ENCODE data around the gene STMP1. TPM values are rescaled to one million over a fixed set of nuclear protein-coding genes. Genes with fewer than 3 reads are reported as not detected.

STMP1 gene
- total RNA-seq, 1 donor from 2014 or later: 29.7 TPM

DNA sequence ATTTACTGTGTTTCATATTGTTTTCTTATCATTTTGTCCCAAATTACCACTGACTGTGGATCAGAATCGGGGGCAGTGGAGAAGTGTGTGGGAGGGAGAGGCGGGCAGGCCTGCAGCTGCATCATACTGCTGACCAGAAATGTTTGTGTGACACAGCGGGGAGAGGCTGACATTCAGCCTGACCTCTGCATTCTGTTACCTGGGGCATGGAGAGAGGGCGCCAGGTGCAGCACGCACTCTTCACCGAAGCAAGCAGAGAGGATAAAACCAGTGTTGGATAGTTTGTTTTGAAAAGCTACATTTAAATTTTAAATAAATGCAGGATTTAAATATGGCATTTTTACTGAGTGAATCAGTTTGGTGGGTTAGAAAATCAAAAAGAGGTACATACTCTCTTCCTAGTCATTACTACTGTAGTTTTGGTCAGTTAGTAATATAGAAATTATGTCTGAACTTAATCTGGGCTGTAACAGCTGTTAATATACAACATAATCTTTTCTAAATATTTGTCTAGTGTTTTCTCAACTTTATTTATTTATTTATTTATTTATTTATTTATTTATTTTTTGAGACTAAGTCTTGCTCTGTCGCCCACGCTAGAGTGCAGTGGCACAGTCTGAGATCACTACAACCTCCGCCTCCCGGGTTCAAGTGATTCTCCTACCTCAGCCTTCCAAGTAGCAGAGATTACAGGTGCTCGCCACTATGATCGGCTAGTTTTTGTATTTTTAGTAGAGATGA lies 8.8 kb upstream of the STMP1 start:
- DNase-seq (ENCODE audit: low read depth): peak; percentile 12
- Mint-ChIP-seq H3K4me1 (ENCODE audit: low read depth, unreplicated experiment) (peaks cover 19% of the 10 kb centered on the region), H3K4me3 (ENCODE audit: unreplicated experiment) (no peak overlapping the region), H3K36me3 (ENCODE audit: low read depth, unreplicated experiment) (no peaks in the 10 kb centered on the region), H3K27ac (ENCODE audit: unreplicated experiment) (peak overlapping the region; percentile 41), H3K27me3 (ENCODE audit: low read depth, unreplicated experiment) (no peaks in the 10 kb centered on the region), H3K9me3 (ENCODE audit: unreplicated experiment) (no peaks in the 10 kb centered on the region)
- no peaks in the 10 kb centered on the region for H3K9me3 ChIP-seq (ENCODE audit: insufficient read depth, low read depth, low read length)
- H3K4me2 ChIP-seq (ENCODE audit: low read length): peak overlapping the region; percentile 53
- TF ChIP-seq, protein P1, sequence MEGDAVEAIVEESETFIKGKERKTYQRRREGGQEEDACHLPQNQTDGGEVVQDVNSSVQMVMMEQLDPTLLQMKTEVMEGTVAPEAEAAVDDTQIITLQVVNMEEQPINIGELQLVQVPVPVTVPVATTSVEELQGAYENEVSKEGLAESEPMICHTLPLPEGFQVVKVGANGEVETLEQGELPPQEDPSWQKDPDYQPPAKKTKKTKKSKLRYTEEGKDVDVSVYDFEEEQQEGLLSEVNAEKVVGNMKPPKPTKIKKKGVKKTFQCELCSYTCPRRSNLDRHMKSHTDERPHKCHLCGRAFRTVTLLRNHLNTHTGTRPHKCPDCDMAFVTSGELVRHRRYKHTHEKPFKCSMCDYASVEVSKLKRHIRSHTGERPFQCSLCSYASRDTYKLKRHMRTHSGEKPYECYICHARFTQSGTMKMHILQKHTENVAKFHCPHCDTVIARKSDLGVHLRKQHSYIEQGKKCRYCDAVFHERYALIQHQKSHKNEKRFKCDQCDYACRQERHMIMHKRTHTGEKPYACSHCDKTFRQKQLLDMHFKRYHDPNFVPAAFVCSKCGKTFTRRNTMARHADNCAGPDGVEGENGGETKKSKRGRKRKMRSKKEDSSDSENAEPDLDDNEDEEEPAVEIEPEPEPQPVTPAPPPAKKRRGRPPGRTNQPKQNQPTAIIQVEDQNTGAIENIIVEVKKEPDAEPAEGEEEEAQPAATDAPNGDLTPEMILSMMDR (IDR thresholded peaks at IDR 0.05; ENCODE audit: insufficient read depth, low read depth, low read length): no peak
- no peak for TF ChIP-seq EZH2 (IDR thresholded peaks at IDR 0.05; ENCODE audit: insufficient read depth, low read length)
- H2AFZ ChIP-seq (ENCODE audit: low read depth, low read length): no peak overlapping the region
- H3K27me3 ChIP-seq (ENCODE audit: insufficient read depth, low read length): no peaks in the 10 kb centered on the region
- H3K9ac ChIP-seq (ENCODE audit: low read length): no peak overlapping the region
- no peak overlapping the region for H3K27ac ChIP-seq (ENCODE audit: low read depth, low read length)
- H3K4me3 ChIP-seq (ENCODE audit: insufficient read depth, low read depth, low read length): no peak overlapping the region
- no peaks in the 10 kb centered on the region for H4K20me1 ChIP-seq (ENCODE audit: insufficient read depth, low read length)
- no peaks in the 10 kb centered on the region for H3K79me2 ChIP-seq (ENCODE audit: insufficient read depth, low read length)
- peaks cover 12% of the 10 kb centered on the region for H3K4me1 ChIP-seq (ENCODE audit: insufficient read depth, low read length)
- no peak for FAIRE-seq
- H3K36me3 ChIP-seq (ENCODE audit: insufficient read depth, low read length): no peaks in the 10 kb centered on the region

GRCh38 chr7:135658564-135658963 lies 3.8 kb upstream of the STMP1 start:
- Mint-ChIP-seq H3K36me3 (ENCODE audit: low read depth, unreplicated experiment) (peaks cover 4% of the 10 kb centered on the region), H3K27me3 (ENCODE audit: low read depth, unreplicated experiment) (no peaks in the 10 kb centered on the region), H3K9me3 (ENCODE audit: unreplicated experiment) (no peaks in the 10 kb centered on the region), H3K4me1 (ENCODE audit: low read depth, unreplicated experiment) (peaks cover 6% of the 10 kb centered on the region), H3K27ac (ENCODE audit: unreplicated experiment) (no peak overlapping the region), H3K4me3 (ENCODE audit: unreplicated experiment) (no peak overlapping the region)
- TF ChIP-seq, protein P1 (IDR thresholded peaks at IDR 0.05; ENCODE audit: insufficient read depth, low read depth, low read length): no peak
- TF ChIP-seq EZH2 (IDR thresholded peaks at IDR 0.05; ENCODE audit: insufficient read depth, low read length): no peak
- H3K9me3 ChIP-seq (ENCODE audit: insufficient read depth, low read depth, low read length): no peaks in the 10 kb centered on the region
- H3K9ac ChIP-seq (ENCODE audit: low read length): no peak overlapping the region
- H3K27ac ChIP-seq (ENCODE audit: low read depth, low read length): no peak overlapping the region
- no peaks in the 10 kb centered on the region for H3K36me3 ChIP-seq (ENCODE audit: insufficient read depth, low read length)
- H3K4me3 ChIP-seq (ENCODE audit: insufficient read depth, low read depth, low read length): no peak overlapping the region
- DNase-seq (ENCODE audit: low read depth) (no peak), FAIRE-seq (no peak)
- no peak overlapping the region for H3K4me2 ChIP-seq (ENCODE audit: low read length)
- H3K4me1 ChIP-seq (ENCODE audit: insufficient read depth, low read length): peaks cover 6% of the 10 kb centered on the region
- no peak overlapping the region for H2AFZ ChIP-seq (ENCODE audit: low read depth, low read length)
- no peaks in the 10 kb centered on the region for H4K20me1 ChIP-seq (ENCODE audit: insufficient read depth, low read length)
- H3K79me2 ChIP-seq (ENCODE audit: insufficient read depth, low read length): peaks cover 5% of the 10 kb centered on the region
- no peaks in the 10 kb centered on the region for H3K27me3 ChIP-seq (ENCODE audit: insufficient read depth, low read length)

Measured in astrocyte (in vitro differentiated cells and primary cell).